Gastrocnemius medialis (tissue), 4 donors: ENCODE data around the gene SKI.

Experiments used
- CTCF ChIP-seq, 5 experiments: fragments of 450-650 bp in 3 of 5; fragments of 200-600 bp in 2 of 5; sonication (generic) in 2 of 5; IDR thresholded peaks in 4 of 5; conservative IDR thresholded peaks in 1 of 5; 1 replicate in 4 of 5; 2 replicates in 1 of 5; pipeline ENCODE4 v1.5.1; 2016 to 2019; ENCODE audit warnings: antibody characterized with exemption in 5 of 5, mild to moderate bottlenecking in 3 of 5, moderate library complexity in 3 of 5
- POLR2A ChIP-seq, 2 donors: fragments of 450-650 bp; IDR thresholded peaks; one replicate each; pipeline ENCODE4 v1.6.1; 2017; ENCODE audit warnings: antibody characterized with exemption in 2 of 2, mild to moderate bottlenecking in 2 of 2, moderate library complexity in 2 of 2

- TF ChIP-seq POLR2A (IDR thresholded peaks at IDR 0.05), result no peak
- TF ChIP-seq CTCF (IDR thresholded peaks at IDR 0.05 in 4 of 5, conservative IDR thresholded peaks at IDR 0.05 in 1 of 5), result no peak
These were observed 121.7 kb downstream of the SKI start for GRCh38 chr1:2349806-2350205.
